HG03196 (cell line): Measurements from ENCODE around the gene ANKS4B.
"Not testable (repeated sequence)": the region's sequence is repeated elsewhere in the genome, so short reads cannot be mapped to it uniquely, and the experiment has no call there.

ENCODE experiments used
- ATAC-seq: cut with Tn5 transposase; IDR thresholded peaks from one replicate; pipeline ENCODE4 v1.9.1; 2021; ENCODE audit not compliant: unreplicated experiment

ANKS4B gene

GRCh38 chr16:21233521-21234150 lies at the start of gene ANKS4B:
ANKS4B (plus strand) TSS chr16:21233699; CDS start chr16:21233738, 39 bp downstream.
- ATAC-seq: no peak

- ATAC-seq: no peak
These were observed 49.5 kb upstream of the ANKS4B start for GRCh38 chr16:21183995-21184394.

- ATAC-seq: no peak
These were observed 48.7 kb upstream of the ANKS4B start for GRCh38 chr16:21184834-21185233.

GRCh38 chr16:21185659-21186325 lies 47.7 kb upstream of the ANKS4B start:
- ATAC-seq: no peak

GRCh38 chr16:21186326-21186691 lies 47.2 kb upstream of the ANKS4B start:
- no peak for ATAC-seq

GRCh38 chr16:21189311-21189710 lies 44.2 kb upstream of the ANKS4B start:
- no peak for ATAC-seq

- ATAC-seq: no peak
These were observed 43.5 kb upstream of the ANKS4B start for GRCh38 chr16:21190013-21190412.

- ATAC-seq: no peak
These were observed 42.9 kb upstream of the ANKS4B start for GRCh38 chr16:21190599-21190998.

GRCh38 chr16:21192991-21193390 lies 40.5 kb upstream of the ANKS4B start:
- ATAC-seq: no peak

- no peak for ATAC-seq
These were observed 38.7 kb upstream of the ANKS4B start for GRCh38 chr16:21194771-21195301.

GRCh38 chr16:21195330-21195729 lies 38.2 kb upstream of the ANKS4B start:
- ATAC-seq: not testable (repeated sequence)

- ATAC-seq: no peak
These were observed 36.4 kb upstream of the ANKS4B start for GRCh38 chr16:21197112-21197511.

- ATAC-seq: no peak
These were observed 35.9 kb upstream of the ANKS4B start for GRCh38 chr16:21197621-21198020.

- no peak for ATAC-seq
These were observed 33.8 kb upstream of the ANKS4B start for GRCh38 chr16:21199607-21200218.

GRCh38 chr16:21203155-21203797 lies 30.2 kb upstream of the ANKS4B start:
- ATAC-seq: no peak

- no peak for ATAC-seq
These were observed 28.2 kb upstream of the ANKS4B start for GRCh38 chr16:21205303-21205702.

GRCh38 chr16:21206550-21206949 lies 26.9 kb upstream of the ANKS4B start:
- ATAC-seq: no peak

- no peak for ATAC-seq
These were observed 24.9 kb upstream of the ANKS4B start for GRCh38 chr16:21208446-21209230.

- ATAC-seq: no peak
These were observed 22.0 kb upstream of the ANKS4B start, which contains the start of gene ZP2 for GRCh38 chr16:21211486-21211885. ZP2 (minus strand) TSS chr16:21211574; CDS start chr16:21211547, 27 bp downstream.

GRCh38 chr16:21214086-21214485 lies 19.4 kb upstream of the ANKS4B start:
- no peak for ATAC-seq

- no peak for ATAC-seq
These were observed 16.4 kb upstream of the ANKS4B start for GRCh38 chr16:21217121-21217520.
